Activated CD8-positive, alpha-beta memory T cell treated with anti-CD3 and anti-CD28 coated beads, Interleukin-2, amount 50 U/mL, for 24 hours (primary cell): Measurements from ENCODE around the gene DAB2IP.
"Not testable (repeated sequence)": the region's sequence is repeated elsewhere in the genome, so short reads cannot be mapped to it uniquely, and the experiment has no call there.

Source experiments
- DNase-seq: peaks from one replicate; pipeline ENCODE4 v3.0.0-alpha.2; 2020; ENCODE audit errors: extremely low read depth

The DAB2IP gene

DNA sequence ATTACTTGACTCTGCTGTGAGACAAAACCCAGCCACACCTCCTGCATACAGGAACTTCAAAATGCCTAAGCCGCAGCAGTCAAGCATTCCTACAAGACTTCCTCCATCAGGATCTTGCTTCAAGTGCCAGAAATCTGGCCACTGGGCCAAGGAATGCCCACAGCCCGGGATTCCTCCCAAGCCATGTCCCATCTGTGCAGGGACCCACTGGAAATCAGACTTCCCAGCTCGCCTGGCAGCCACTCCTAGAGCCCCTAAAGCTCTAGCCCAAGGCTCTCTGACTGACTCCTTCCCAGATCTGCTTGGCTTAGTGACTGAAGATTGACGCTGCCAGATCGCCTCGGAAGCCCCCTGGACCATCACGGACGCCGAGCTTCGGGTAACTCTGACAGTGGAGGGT is 141.0 kb downstream of the DAB2IP start:
- DNase-seq: not testable (repeated sequence)

DNA sequence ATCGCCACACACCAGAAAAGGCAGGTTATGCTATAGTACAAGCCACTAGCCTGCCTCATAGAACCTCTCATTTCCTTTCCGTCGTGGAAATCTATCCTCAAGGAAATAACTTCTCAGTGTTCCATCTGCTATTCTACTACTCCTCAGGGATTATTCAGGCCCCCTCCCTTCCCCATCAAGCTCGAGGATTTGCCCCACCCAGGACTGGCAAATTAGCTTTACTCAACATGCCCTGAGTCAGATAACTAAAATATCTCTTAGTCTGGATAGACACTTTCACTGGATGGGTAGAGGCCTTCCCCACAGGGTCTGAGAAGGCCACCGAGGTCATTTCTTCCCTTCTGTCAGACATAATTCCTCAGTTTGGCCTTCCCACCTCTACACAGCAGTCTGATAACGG is 142.9 kb downstream of the DAB2IP start:
- not testable (repeated sequence) for DNase-seq

DNA sequence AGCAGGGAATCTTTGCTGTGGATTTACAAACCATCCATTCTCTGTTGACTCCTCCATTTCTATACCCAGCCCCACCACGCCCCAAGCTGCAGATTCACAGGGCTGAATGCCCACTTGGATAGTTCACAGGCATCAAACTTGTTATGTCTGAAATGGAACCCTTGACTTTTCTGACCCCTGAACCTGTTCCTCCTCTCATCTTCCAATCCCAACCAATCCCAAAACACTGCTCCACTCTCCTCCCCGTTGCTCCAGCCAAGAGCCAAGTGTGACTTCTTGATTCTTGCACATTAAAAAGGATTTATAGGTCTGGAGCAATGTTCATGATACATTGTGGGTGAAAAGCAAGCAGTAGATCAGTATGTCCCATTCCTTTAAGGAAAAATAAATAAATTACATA is 145.6 kb downstream of the DAB2IP start:
- DNase-seq: no peak

- DNase-seq: no peak
Observed at GRCh38 chr9:121798941-121799340, 147.5 kb downstream of the DAB2IP start.

GRCh38 chr9:121800376-121800775 is 148.9 kb downstream of the DAB2IP start:
- DNase-seq: no peak

DNA sequence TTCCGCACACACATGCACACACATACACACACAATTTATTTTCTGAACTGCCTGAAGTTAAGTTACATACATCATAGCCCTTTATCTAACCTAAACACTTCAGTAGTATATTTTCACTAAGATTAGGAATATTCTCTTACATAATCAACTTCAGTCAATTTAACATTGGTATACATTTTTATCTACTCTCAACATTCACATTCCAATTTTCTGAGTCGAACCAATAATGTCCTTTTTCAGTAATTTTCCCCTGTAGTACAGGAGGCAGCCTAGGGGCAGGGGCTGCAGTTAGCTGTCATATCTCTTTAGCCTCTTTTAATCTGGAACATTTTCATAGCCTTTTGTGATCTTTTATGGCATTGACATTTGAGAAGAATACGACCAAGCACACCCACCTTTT is 150.1 kb downstream of the DAB2IP start:
- no peak for DNase-seq

DNA sequence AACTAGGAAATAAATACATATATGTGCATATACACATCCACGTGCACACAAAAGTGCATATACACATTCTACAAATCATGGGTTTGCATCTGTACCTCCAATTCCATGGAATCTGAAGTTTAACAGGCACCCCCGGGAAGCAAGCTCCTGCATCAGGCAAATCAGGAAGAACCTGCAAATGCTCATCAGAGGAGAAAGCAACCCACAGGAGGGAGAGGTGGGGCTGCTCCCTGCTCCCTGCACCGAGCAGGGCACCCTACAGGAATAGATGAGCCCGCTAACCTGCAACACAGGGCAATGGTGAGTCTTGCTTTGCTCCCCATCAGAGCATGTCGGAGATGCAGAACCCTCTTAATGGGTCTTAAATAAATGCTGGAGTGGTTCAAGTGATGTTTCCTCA is 151.3 kb downstream of the DAB2IP start:
- no peak for DNase-seq

DNA sequence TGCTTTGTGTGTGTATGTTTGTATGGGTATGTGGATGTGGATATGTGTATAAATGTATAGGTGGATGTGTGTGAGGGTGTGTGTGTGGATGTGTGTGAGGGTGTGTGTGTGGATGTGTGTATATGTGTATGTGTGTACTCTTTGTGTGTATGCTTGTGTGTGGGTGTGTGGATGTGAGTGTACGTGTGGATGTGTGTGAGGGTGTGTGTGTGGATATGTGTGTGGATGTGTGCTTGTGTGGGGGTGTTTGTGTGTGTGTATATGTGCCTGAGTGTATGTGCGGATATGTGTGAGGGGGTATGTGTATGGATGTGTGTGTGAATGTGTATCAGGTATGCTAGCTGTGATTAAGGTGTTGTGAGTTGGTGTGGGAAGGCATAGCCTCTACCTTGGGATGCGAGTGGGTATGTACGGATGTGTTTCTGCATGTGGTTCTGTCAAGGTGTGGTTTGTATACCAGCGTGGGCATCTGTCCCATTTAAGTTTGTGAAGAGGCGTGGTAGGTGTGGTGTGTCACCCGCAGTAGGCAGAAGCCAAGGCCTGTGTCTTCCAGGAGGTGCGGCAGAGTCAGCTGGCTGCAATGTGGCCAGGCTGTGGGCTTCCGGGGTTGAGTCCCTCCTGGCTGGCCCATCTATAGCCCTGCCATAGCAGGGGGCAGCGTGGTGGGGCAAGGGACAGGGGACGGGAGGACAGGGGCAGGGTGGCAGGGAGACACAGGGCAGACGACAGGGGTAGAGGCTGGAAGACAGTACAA is 155.8 kb downstream of the DAB2IP start:
- no peak for DNase-seq

- no peak for DNase-seq
Observed at GRCh38 chr9:121807823-121808278, 156.4 kb downstream of the DAB2IP start.

DNA sequence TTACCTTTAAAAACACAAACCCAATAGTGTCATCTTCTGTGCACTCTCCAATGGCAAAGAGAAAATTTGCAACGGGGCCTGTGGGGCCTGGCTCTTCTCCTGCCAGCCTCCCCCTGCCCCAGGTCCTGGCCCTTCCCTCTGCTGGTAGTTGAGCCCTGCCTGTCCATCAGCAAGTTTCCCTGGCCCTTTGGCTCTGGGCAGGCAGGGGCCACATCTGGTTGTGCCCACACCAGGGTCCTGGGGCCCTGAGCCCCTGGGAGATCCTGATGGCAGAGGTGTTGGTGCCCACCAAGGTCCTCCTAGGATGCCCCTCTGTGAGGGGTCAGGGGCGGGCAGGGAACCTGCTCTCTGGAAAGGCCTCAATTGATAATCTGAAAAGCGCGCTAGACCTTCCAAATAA is 157.3 kb downstream of the DAB2IP start:
- no peak for DNase-seq

DNA sequence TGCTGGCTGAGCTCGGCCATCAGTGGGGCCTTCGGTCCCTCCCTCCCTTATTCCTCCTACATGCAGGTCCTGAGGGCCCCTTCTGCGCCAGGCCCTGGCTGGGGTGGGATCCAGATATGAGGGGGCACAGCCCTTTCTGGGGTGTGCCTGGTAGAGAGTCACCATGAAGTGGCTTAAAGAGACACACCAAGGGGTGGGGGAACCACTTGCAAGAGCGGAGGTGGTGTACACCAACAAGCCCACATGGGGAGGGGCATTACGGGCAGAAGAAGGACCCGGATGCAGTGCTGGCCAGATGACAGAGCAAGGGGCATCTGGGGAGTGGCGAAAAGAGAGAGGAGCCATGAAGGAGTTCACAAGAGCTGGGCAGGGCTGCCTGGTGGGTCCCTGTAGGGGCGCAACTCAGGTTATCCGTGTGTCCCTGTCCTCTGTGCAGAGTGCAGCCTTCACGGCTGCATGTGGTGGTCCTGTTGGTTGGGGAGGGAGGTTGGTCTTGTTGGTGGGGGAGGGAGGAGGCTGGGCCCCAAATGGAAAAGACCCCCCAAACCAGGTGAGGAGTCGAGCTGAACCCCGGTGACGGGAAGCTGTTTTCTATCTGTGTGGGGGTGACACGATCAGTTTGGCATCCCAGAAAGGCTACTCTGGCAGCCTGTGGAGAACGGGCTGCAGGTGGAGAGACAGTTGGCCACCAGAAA is 158.1 kb downstream of the DAB2IP start:
- DNase-seq: no peak

DNA sequence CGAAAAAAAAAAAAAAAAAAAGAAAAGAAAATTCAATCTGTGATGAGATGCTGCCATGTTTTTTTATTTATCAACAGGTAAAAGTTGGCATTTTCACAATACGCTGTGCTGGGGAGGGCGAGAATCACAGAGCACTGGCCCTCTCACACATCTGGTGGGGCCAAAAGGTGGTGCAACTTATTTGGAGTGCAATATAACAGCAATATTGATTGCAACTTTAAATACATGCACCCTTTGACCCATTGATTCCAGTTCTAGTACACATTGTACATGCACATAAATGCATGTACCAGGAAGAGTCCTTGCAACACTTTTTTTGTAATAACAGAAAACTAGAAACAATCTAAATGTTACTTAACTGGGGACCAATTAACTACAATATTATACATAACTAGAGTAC is 159.1 kb downstream of the DAB2IP start:
- DNase-seq: no peak

DNA sequence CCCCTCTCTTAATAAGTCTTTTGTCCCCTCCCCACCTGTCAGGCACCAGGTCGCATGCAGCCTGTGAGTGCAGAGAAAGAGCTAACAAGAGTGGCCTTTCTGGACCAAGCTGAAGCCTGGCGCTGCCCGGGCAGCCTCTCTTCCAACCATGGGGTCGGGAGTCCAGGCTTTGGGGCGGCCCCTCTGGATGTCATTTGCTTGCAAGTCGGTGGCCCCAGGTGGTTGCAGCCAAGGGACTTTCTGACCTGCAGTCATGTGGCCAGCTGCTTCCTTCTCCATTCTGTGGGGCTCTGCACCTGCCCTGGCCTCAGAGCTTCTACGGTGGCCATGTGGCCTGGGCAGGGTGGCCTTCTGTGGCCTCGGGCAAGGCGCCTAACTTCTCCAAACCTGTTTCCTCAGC is 159.7 kb downstream of the DAB2IP start:
- DNase-seq: no peak

- DNase-seq: no peak
Observed at GRCh38 chr9:121811751-121812150, 160.3 kb downstream of the DAB2IP start.

DNA sequence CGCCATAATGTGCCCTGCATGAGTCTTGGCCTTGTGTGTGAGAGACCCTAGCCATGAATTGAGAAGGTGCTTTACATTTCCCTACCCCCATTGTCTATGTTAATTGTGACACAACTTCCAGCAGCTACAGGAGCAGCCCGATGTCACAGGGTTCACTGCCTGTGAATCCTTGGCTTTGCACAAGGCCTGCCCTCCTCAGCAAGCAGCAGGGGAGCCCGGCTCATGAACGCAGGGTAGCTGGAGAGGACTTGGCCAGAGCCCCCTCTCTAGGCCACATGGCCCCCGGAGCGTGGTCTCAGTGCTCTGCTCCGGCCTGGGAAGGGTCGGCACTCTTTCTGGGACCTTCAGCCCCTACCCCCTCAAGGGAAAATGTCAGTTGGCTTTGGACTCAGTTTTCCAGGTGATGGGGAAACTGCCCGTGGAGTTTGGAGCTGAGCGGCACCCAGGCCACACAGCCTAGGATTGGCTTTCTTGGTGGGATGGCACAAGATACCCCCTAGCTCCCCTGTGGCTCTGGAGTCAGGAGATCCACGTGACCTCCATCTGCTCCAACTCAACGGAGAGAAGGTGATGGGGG is 160.8 kb downstream of the DAB2IP start:
- DNase-seq: no peak

- DNase-seq: no peak
Observed at GRCh38 chr9:121813519-121814210, 162.2 kb downstream of the DAB2IP start.

DNA sequence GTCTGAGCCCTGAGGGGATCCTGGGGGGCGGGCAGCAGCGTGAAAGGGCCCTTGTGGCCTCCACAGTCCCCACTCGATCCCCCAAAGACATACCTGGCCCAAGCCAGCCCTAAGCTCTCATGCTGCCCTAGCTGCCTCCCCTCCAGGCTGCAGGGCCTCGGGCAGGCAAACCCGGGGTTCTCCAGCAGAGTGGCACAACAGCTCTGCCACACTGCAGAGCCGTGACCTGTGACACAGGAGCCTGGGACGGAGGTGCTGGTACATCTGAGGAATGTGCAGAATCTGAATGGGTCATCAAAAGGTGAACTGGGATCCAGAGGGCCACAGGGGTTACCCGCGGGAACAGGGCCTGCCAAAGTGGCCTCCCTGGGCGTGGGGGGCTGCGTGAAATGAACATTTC is 163.2 kb downstream of the DAB2IP start:
- no peak for DNase-seq

DNA sequence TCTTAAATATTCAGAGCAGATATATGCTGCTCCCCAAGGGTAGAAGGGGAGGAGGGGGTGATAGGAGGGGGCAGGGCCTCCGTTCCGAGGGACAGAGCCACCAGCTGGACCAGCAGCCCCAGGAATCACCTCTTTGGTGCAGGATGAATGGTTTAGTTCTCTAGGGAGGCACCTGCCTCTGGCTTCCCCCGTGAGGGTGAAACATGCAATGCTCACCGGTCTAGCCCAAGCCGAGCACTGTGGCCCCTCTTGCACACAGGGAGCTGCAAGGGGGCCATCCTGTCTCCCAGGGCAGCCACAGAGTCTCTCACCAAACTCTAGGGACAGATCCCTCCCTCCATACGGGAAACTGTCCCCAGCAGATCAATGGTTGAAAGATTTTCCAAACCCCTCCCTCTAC is 163.7 kb downstream of the DAB2IP start:
- DNase-seq: no peak

DNA sequence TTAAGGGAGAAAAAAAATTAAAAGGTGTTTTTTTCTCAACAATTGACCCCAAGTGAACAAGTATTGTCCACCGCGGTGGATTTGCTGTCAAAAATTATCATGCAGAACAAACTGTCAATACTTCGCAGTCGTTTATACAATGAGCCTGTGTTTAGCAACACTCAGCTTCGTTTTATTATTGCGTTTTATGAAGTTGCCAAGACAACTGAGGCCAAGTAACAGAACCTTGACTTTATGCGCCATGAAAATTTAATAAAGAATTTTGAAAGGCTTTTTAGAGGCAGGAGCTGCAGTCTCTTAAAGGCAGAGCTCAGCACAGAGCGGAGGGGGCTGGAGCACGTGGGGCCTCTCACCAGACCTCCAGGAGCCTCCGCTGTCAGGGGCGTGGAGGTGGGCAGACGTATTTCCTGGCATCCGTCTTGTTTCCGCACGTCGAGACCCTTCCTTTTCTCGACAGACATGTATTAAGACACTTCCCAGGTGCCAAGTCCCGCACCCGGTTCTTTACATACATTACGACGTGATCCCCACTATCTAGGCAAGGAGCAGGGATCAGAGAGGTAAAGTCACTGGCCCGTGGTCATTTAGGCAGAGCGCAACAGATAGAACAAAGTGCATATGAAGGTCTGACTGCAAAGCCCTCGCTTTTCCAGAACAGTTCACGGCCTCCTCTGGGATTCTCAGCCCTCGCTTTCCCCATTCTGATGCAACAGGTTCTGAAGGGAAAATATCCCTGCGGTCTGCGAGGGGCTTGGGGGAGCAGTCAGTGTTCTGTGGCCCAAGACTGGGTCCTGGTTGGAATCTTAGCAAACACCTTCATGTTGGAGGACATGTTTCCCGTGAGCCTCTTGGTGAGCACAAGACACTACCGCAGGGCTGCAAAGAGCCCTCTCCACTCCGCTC is 164.4 kb downstream of the DAB2IP start:
- no peak for DNase-seq

DNA sequence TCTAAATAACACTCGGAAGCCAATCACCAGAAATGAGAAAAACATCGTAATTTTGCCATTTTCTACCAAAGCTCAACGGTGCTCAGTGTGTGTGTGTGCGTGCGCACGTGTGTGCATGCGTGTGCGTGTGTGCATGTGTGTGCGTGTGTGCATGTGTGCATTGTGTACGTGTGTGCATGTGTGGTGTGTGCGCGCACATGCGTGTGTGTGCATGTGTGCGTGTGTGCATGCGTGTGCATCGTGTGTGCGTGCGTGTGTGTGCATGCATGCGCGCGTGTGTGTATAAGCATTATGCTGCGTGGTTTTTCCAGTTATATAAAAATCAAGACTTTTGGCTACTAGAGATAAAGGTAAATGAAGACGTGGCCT is 165.0 kb downstream of the DAB2IP start:
- no peak for DNase-seq

DNA sequence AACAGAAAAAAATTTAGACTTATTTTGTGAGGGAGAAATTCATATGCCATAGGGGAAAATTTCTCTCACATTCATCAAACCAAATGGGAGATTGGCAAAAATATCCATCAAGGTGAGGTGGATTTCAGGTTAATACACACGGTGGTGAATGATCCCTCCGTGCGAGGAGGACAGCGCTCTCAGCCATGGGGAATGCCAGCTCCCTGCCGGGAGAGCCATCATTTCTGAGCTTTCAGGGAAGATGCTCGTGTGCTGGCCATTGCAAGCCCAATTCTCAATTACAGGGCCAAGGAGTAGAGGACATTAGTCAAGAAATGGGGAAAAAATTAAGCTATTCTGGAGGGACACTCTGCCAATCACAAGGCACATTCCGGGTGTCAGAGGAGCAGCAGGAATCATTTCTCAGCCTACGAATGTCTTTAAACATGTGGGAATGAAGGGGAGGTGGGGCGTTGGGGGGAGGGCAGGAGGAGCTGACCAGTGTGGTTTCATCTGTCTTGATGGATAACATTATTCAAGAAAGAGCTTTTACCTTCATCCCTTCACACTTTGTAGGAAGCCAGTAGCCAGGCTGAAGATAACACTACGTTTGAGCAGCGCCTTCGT is 165.5 kb downstream of the DAB2IP start:
- no peak for DNase-seq
